WI38 (cell line): ENCODE measurements around the gene CHAF1B.
"Not testable (repeated sequence)": the region's sequence is repeated elsewhere in the genome, so short reads cannot be mapped to it uniquely, and the experiment has no call there.

Source experiments
- H3K4me3 ChIP-seq: 2 replicates; pipeline ENCODE4 v1.5.1; 2011; ENCODE audit warnings: low read depth, mild to moderate bottlenecking, control low read depth, low read length
- CTCF ChIP-seq: IDR thresholded peaks from 2 replicates; pipeline ENCODE4 v1.5.1; 2012; ENCODE audit warnings: low read depth, mild to moderate bottlenecking, control low read depth, low read length

The CHAF1B gene

DNA sequence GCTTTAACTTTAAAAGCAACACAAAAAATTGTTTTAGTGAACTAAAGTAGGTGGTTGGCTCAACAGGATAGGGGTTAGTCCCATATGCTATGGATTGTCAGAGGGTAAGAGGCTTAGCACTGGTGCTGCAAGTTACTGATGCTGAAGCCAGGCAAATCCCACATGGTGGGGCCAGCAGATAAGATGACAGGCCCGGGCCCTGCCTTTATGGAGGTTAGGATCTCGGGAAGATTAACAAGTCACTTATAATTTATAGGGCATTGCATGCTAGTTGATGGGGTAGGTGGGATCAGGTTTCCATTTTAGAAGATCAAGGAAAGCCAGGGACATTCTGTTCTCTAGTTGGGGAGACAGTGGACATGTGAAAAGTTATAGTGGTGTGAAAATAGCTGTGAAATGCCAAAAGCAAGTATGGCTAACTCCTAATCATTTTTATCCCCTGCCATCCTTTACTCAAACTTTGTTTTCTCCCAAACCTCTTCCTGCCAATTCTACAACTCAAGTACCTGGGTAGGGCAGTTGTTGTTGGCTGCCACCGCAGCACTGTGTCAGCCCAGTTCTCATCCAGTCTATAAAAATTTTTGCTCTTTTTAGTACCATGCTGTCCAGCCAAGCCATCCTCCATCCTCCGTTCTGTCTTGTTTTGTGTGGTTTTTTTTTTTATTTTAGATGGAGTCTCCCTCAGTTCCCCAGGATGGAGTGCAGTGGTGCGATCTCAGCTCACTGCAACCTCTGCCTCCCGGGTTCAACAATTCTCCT lies 10.3 kb downstream of the CHAF1B start:
- H3K4me3 ChIP-seq: no peak overlapping the region

GRCh38 chr21:36396325-36396724 lies 11.1 kb downstream of the CHAF1B start:
- no peak for TF ChIP-seq CTCF
- H3K4me3 ChIP-seq: no peak overlapping the region

More for the DNA sequence above, 10.3 kb downstream of the CHAF1B start:
- no peak for TF ChIP-seq CTCF

DNA sequence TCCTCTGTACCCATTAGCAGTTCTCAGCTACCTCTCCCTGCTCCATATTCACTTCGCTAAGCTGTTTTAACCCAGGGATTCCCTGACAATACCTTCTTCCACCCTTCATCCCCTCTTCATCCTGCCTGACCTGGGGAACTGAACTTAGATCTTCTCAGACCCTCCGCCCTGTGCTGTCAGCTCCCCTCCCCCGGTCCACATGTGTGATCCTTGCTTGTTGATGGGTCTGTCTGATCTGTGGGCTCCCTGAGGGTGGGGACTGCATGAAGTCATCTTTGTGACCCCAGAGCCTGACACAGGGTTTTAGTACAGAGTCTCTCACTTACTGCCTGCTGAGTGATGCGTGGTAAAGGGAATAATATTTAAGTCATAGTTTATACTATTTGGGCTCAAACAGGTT lies 11.8 kb downstream of the CHAF1B start:
- no peak overlapping the region for H3K4me3 ChIP-seq
- TF ChIP-seq CTCF: no peak

GRCh38 chr21:36397606-36398005 lies 12.4 kb downstream of the CHAF1B start:
- TF ChIP-seq CTCF: no peak
- no peak overlapping the region for H3K4me3 ChIP-seq

- not testable (repeated sequence) for H3K4me3 ChIP-seq
These were observed 14.5 kb downstream of the CHAF1B start for GRCh38 chr21:36399736-36400135.

- no peak for TF ChIP-seq CTCF
- no peak overlapping the region for H3K4me3 ChIP-seq
These were observed 15.5 kb downstream of the CHAF1B start for GRCh38 chr21:36400719-36401118.

DNA sequence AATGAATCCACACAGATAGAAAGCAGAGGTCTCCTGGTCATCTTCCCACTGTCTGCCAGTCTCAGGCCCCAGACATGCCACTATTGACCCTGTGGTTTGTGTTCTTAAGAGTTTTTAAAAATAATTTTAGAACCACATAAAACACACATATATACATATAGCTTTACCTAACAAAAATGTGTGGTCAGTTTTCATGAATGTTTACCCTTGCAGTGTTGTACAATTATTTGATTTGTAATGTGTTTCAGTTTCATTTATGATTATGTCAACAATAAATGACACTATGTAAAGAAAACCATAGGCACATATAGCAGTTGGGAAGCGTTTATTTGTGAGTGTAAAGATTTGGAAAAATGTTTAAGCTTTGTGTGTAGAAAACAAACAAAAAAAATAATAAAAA lies 17.1 kb downstream of the CHAF1B start:
- TF ChIP-seq CTCF: no peak
- H3K4me3 ChIP-seq: no peak overlapping the region

DNA sequence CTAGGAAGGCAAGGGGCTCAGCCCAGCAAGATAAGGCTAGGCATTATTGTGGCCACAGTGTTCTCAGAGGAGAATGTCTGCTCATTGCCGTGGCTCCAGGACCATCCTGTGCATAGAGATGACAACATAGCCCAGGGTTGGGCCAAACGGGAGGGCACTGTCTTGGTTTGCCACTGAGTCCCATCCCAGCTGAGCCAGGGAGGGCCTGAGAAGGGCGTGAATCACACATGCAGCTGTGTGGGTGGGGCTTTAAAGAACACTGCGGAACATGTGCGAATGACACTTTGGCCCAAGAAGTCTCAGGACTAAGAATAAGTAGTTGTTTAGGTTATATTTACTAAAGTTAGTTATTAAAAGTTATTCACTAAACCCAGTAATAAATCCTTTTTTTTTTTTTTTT lies 18.5 kb downstream of the CHAF1B start:
- TF ChIP-seq CTCF: no peak
- no peak overlapping the region for H3K4me3 ChIP-seq
